SK-N-SH (cell line): ENCODE results near the gene ORM1. TPM values are rescaled to one million over a fixed set of nuclear protein-coding genes. Genes with fewer than 3 reads are reported as not detected.

Source experiments
- CTCF ChIA-PET: fragments of 300-600, 350-600 bp; formaldehyde crosslinking; extraction: SDS; loops from one replicate; lab custom pipeline; 2021; lab: Yijun Ruan, JAX
- POLR2A ChIA-PET: fragments of 350-600 bp; sonication (Branson Sonifier 250); formaldehyde crosslinking; extraction: SDS; loops from one replicate; lab custom pipeline; 2020; ENCODE audit warnings: antibody characterized with exemption, inconsistent platforms; lab: Yijun Ruan, JAX
- DNase-seq: peaks from one replicate; pipeline ENCODE4 v3.0.0; 2012
- H2AFZ ChIP-seq: fragments of 200-600 bp; sonication (generic); 2 replicates; pipeline ENCODE4 v1.8.1; 2016; ENCODE audit warnings: antibody characterized with exemption, mild to moderate bottlenecking, low read depth
- H3F3A ChIP-seq: fragments of 200-600 bp; sonication (generic); replicated peaks from 2 replicates; pipeline ENCODE3; 2016; ENCODE audit warnings: antibody characterized with exemption, mild to moderate bottlenecking; ENCODE audit not compliant: insufficient read depth
- H3K27ac ChIP-seq, 2 experiments: fragments of 200-500 bp in 1 of 2; fragments of 200-600 bp in 1 of 2; sonication (Bioruptor generic) in 1 of 2; sonication (generic), shearing (Covaris generic) in 1 of 2; 2 replicates each; pipeline versions ENCODE4 v1.5.1 to v1.6.1; 2014 to 2016; ENCODE audit warnings: low read depth in 2 of 2, inconsistent platforms in 1 of 2, low read length in 1 of 2, mild to moderate bottlenecking in 1 of 2, mixed read lengths in 1 of 2
- H3K27me3 ChIP-seq: fragments of 200-600 bp; sonication (generic), shearing (Covaris generic); 2 replicates; pipeline ENCODE4 v1.6.1; 2016; ENCODE audit warnings: mixed run types; ENCODE audit not compliant: insufficient read depth
- H3K36me3 ChIP-seq, 2 experiments: fragments of 200-500 bp in 1 of 2; fragments of 200-600 bp in 1 of 2; sonication (Bioruptor generic) in 1 of 2; sonication (generic) in 1 of 2; replicated peaks in 1 of 2; 2 replicates each; pipeline versions ENCODE3 to v1.5.1; 2014 to 2016; ENCODE audit warnings: low read length in 1 of 2, mild to moderate bottlenecking in 1 of 2; ENCODE audit not compliant: insufficient read depth in 2 of 2, control insufficient read depth in 1 of 2
- H3K4me1 ChIP-seq, 2 experiments: fragments of 200-500 bp in 1 of 2; fragments of 200-600 bp in 1 of 2; sonication (Bioruptor generic) in 1 of 2; sonication (generic), shearing (Covaris generic) in 1 of 2; 2 replicates each; pipeline versions ENCODE4 v1.5.1 to v1.6.1; 2014 to 2016; ENCODE audit warnings: low read depth in 1 of 2, low read length in 1 of 2, mixed run types in 1 of 2; ENCODE audit not compliant: insufficient read depth in 2 of 2, control insufficient read depth in 1 of 2
- H3K4me2 ChIP-seq: fragments of 200-600 bp; sonication (generic), shearing (Covaris generic); 2 replicates; pipeline ENCODE4 v1.6.1; 2017; ENCODE audit warnings: mixed run types
- H3K4me3 ChIP-seq, 2 experiments: fragments of 200-500 bp in 1 of 2; fragments of 200-600 bp in 1 of 2; sonication (Bioruptor generic) in 1 of 2; sonication (generic), shearing (Covaris generic) in 1 of 2; 2 replicates each; pipeline versions ENCODE4 v1.5.1 to v1.8.1; 2014 to 2016; ENCODE audit warnings: low read depth in 2 of 2, inconsistent platforms in 1 of 2, low read length in 1 of 2, mild to moderate bottlenecking in 1 of 2, mixed read lengths in 1 of 2, moderate library complexity in 1 of 2
- H3K79me2 ChIP-seq: fragments of 200-600 bp; sonication (generic); 2 replicates; pipeline ENCODE4 v1.8.1; 2017; ENCODE audit warnings: mild to moderate bottlenecking; ENCODE audit not compliant: insufficient read depth
- H3K9ac ChIP-seq: fragments of 200-600 bp; sonication (generic); 2 replicates; pipeline ENCODE4 v1.6.1; 2017; ENCODE audit warnings: mixed run types
- H3K9me2 ChIP-seq: fragments of 200-600 bp; sonication (generic); 2 replicates; pipeline ENCODE4 v1.6.1; 2017; ENCODE audit warnings: mixed run types
- H3K9me3 ChIP-seq: fragments of 200-600 bp; sonication (generic); 2 replicates; pipeline ENCODE4 v1.6.1; 2017; ENCODE audit warnings: mixed run types, mild to moderate bottlenecking, moderate library complexity
- H4K20me1 ChIP-seq: fragments of 200-600 bp; sonication (generic); 2 replicates; pipeline ENCODE4 v1.6.1; 2017; ENCODE audit warnings: mild to moderate bottlenecking, mixed run types; ENCODE audit not compliant: insufficient read depth
- CTCF ChIP-seq: fragments of 200-600 bp; sonication (generic); IDR thresholded peaks from 2 replicates; pipeline ENCODE4 v1.6.1; 2017; ENCODE audit warnings: antibody characterized with exemption, mild to moderate bottlenecking, moderate library complexity
- ELF1 ChIP-seq: IDR thresholded peaks from 2 replicates; pipeline ENCODE4 v1.4.0; 2012
- EP300 ChIP-seq, 2 experiments: IDR thresholded peaks; 2 replicates each; pipeline versions ENCODE4 v1.4.0 to v1.6.1; 2012; ENCODE audit warnings: borderline replicate concordance in 1 of 2, low read depth in 1 of 2, low read length in 1 of 2
- FOSL2 ChIP-seq: IDR thresholded peaks from 2 replicates; pipeline ENCODE4 v1.4.0; 2012; ENCODE audit warnings: low read depth, mild to moderate bottlenecking, moderate library complexity, borderline replicate concordance
- FOXJ3 ChIP-seq: sonication (generic); formaldehyde crosslinking; IDR thresholded peaks from 2 replicates; pipeline ENCODE4 v1.5.1; 2020; ENCODE audit warnings: mild to moderate bottlenecking, missing genetic modification reagents
- GATA2 ChIP-seq: sonication (generic); formaldehyde crosslinking; IDR thresholded peaks from 2 replicates; pipeline ENCODE4 v1.5.0; 2020; ENCODE audit warnings: mild to moderate bottlenecking, missing genetic modification reagents
- IRF3 ChIP-seq: fragments of 150-350 bp; IDR thresholded peaks from 2 replicates; pipeline ENCODE4 v1.6.1; 2016; ENCODE audit warnings: mild to moderate bottlenecking, low read depth, low read length
- MEF2A ChIP-seq: IDR thresholded peaks from 2 replicates; pipeline ENCODE4 v1.4.0; 2012; ENCODE audit warnings: low read depth, borderline replicate concordance
- MXI1 ChIP-seq: IDR thresholded peaks from 2 replicates; pipeline ENCODE4 v1.6.1; 2012; ENCODE audit warnings: mild to moderate bottlenecking, low read depth, low read length, improper control_type of control experiment
- NRF1 ChIP-seq: IDR thresholded peaks from 2 replicates; pipeline ENCODE4 v1.6.1; 2012; ENCODE audit warnings: low read depth, mild to moderate bottlenecking, low read length
- RAD21 ChIP-seq: IDR thresholded peaks from 2 replicates; pipeline ENCODE4 v1.6.1; 2012; ENCODE audit warnings: mild to moderate bottlenecking, low read length
- RFX5 ChIP-seq: IDR thresholded peaks from 2 replicates; pipeline ENCODE4 v1.6.1; 2012; ENCODE audit warnings: mild to moderate bottlenecking, improper control_type of control experiment, low read length
- RXRA ChIP-seq: IDR thresholded peaks from 2 replicates; pipeline ENCODE4 v1.4.0; 2012; ENCODE audit warnings: low read depth, mild to moderate bottlenecking, borderline replicate concordance
- SIN3A ChIP-seq: IDR thresholded peaks from 2 replicates; pipeline ENCODE4 v1.6.1; 2012; ENCODE audit warnings: low read depth, mild to moderate bottlenecking, low read length, moderate library complexity, borderline replicate concordance
- TAF1 ChIP-seq: IDR thresholded peaks from 2 replicates; pipeline ENCODE4 v1.6.1; 2012; ENCODE audit warnings: low read depth, mild to moderate bottlenecking, low read length, moderate library complexity, borderline replicate concordance
- TCF12 ChIP-seq: IDR thresholded peaks from 2 replicates; pipeline ENCODE4 v1.4.0; 2012
- USF2 ChIP-seq: fragments of 150-350 bp; IDR thresholded peaks from 2 replicates; pipeline ENCODE4 v1.6.1; 2017; ENCODE audit warnings: antibody characterized with exemption, low read length, low read depth, borderline replicate concordance
- YY1 ChIP-seq: IDR thresholded peaks from 2 replicates; pipeline ENCODE4 v1.4.0; 2012; ENCODE audit warnings: low read depth, mild to moderate bottlenecking
- ZBTB33 ChIP-seq: IDR thresholded peaks from 2 replicates; pipeline ENCODE4 v1.4.0; 2012; ENCODE audit warnings: low read depth, borderline replicate concordance
- WGBS: methylation state at CpG from one replicate; pipeline ENCODE4 v1.1.6; 2017; ENCODE audit warnings: low lambda C conversion rate; 5-methylcytosine and 5-hydroxymethylcytosine counted together
- polyA plus RNA-seq, 3 experiments: library from polyadenylated mRNA; depleted of rRNA; stranded (reverse); fragments of >200 nt; gene quantifications; 2 replicates each; pipeline ENCODE4 v1.2.3, GENCODE V29; 2012

Gene ORM1
- polyA plus RNA-seq, 1 of the 3 experiments (the other 2 are of a cell fraction), result not detected

DNA sequence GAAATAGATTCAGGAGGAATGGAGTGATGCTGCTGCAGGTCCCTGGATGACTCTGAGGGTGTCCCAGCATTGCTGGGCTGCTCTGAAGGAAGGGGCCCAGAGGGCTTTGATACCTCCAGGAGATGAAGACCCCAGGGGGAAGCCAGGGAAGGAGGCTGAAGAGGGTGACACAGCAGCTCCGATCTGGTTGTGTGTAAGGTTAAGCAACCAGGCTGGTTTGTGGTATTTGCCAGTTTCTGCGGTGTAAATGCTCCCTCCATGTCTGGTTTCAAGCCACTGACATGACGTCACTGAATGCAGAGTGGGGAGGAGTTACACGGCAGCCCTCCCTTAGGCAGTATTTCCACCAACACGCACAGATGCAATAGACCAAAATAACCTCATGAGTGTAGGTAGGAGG is 40.0 kb upstream of the ORM1 start:
- Histone ChIP-seq H3K4me1 (peaks cover 18 to 50% of the 10 kb centered on the region in 2 experiments), H3K79me2 (no peaks in the 10 kb centered on the region), H3K9me2 (no peaks in the 10 kb centered on the region), H3K4me3 (no peak overlapping the region), H2AFZ (no peak overlapping the region), H3K27me3 (no peaks in the 10 kb centered on the region), H3K27ac (peak overlapping the region; percentile 17 to 49; a peak in 3 of 4 replicates), H3K9ac (no peak overlapping the region), H3K4me2 (no peak overlapping the region), H3K9me3 (no peaks in the 10 kb centered on the region), H4K20me1 (no peaks in the 10 kb centered on the region), H3F3A (peaks cover 7% of the 10 kb centered on the region), H3K36me3 (peaks cover 0 to 4% of the 10 kb centered on the region in 2 experiments)
- TF ChIP-seq FOSL2 (no peak), MXI1 (no peak), SIN3A (no peak), ZBTB33 (no peak), NRF1 (no peak), RAD21 (no peak), YY1 (no peak), USF2 (no peak), RFX5 (no peak), IRF3 (no peak), TAF1 (no peak), EP300 (IDR thresholded peaks at IDR 0.05; ENCODE audit: borderline replicate concordance in 1 of 2, low read depth in 1 of 2, low read length in 1 of 2) (no peak)
- ChIA-PET POLR2A (no interaction called here), CTCF (interaction anchor here (0.9 to 17.8 kb wide), 5 partner anchors 7 to 201 kb away, joined by 3 to 269 read pairs (median 10); no protein-coding TSS in a partner anchor)
- WGBS, result 34% methylated on average over 5 of the region's 5 CpGs
- DNase-seq, result peak; percentile 76

- no peaks in the 10 kb centered on the region for H3K27me3 ChIP-seq
- WGBS, result 94% methylated on average over 10 of the region's 14 CpGs
- CTCF ChIA-PET, result interaction anchor here (0.6 to 17.8 kb wide), 8 partner anchors 12 to 201 kb away, joined by 3 to 269 read pairs (median 6); partner anchors contain the start of gene COL27A1
- no peaks in the 10 kb centered on the region for H3K9me3 ChIP-seq
- no peak overlapping the region for H3K27ac ChIP-seq
- peaks cover 7% of the 10 kb centered on the region for H3F3A ChIP-seq
- POLR2A ChIA-PET, result no interaction called here
- peaks cover 22 to 56% of the 10 kb centered on the region in 2 experiments for H3K4me1 ChIP-seq
- H4K20me1 ChIP-seq, result no peaks in the 10 kb centered on the region
- no peak for DNase-seq
- peaks cover 0 to 4% of the 10 kb centered on the region in 2 experiments for H3K36me3 ChIP-seq
- no peak overlapping the region for H3K4me2 ChIP-seq
- H3K9me2 ChIP-seq, result no peaks in the 10 kb centered on the region
- no peak overlapping the region for H2AFZ ChIP-seq
- no peaks in the 10 kb centered on the region for H3K79me2 ChIP-seq
- no peak overlapping the region for H3K9ac ChIP-seq
- H3K4me3 ChIP-seq, result no peak overlapping the region
- no peak for TF ChIP-seq ZBTB33
- no peak for TF ChIP-seq YY1
- no peak for TF ChIP-seq MEF2A
- TF ChIP-seq MXI1, result no peak
- no peak for TF ChIP-seq RXRA
- TF ChIP-seq ELF1, result no peak
- TF ChIP-seq FOXJ3 (CRISPR knock-in tag), result no peak
- no peak for TF ChIP-seq TCF12
- no peak for TF ChIP-seq SIN3A
- TF ChIP-seq CTCF, result no peak
- no peak for TF ChIP-seq NRF1
- no peak for TF ChIP-seq EP300 (IDR thresholded peaks at IDR 0.05; ENCODE audit: borderline replicate concordance in 1 of 2, low read depth in 1 of 2, low read length in 1 of 2)
- TF ChIP-seq GATA2 (CRISPR knock-in tag), result no peak
Observed at GRCh38 chr9:114283551-114284111, 39.3 kb upstream of the ORM1 start.
